GM18499 (cell line): ENCODE measurements around the gene TIMP2.
"Not testable (repeated sequence)": the region's sequence is repeated elsewhere in the genome, so short reads cannot be mapped to it uniquely, and the experiment has no call there.

Experiments used
- ATAC-seq: cut with Tn5 transposase; IDR thresholded peaks from one replicate; pipeline ENCODE4 v1.9.1; 2021; ENCODE audit warnings: moderate number of reproducible peaks; ENCODE audit not compliant: insufficient read depth, unreplicated experiment

Gene TIMP2

GRCh38 chr17:78957128-78957527, 31.9 kb upstream of the TIMP2 start:
- no peak for ATAC-seq

- ATAC-seq = no peak
Measured at GRCh38 chr17:78956254-78956653, 31.1 kb upstream of the TIMP2 start.

GRCh38 chr17:78954684-78955083, 29.5 kb upstream of the TIMP2 start:
- no peak for ATAC-seq

GRCh38 chr17:78953356-78954350, 28.5 kb upstream of the TIMP2 start:
- ATAC-seq = no peak

GRCh38 chr17:78952706-78953105, 27.5 kb upstream of the TIMP2 start:
- no peak for ATAC-seq

- ATAC-seq = no peak
Measured at GRCh38 chr17:78951967-78952551, 26.9 kb upstream of the TIMP2 start.

- no peak for ATAC-seq
Measured at GRCh38 chr17:78950870-78951269, 25.7 kb upstream of the TIMP2 start.

GRCh38 chr17:78947235-78948149, 22.3 kb upstream of the TIMP2 start:
- no peak for ATAC-seq

GRCh38 chr17:78946631-78947030, 21.4 kb upstream of the TIMP2 start:
- no peak for ATAC-seq

GRCh38 chr17:78946131-78946530, 20.9 kb upstream of the TIMP2 start:
- no peak for ATAC-seq

GRCh38 chr17:78945455-78945854, 20.3 kb upstream of the TIMP2 start:
- not testable (repeated sequence) for ATAC-seq

GRCh38 chr17:78944956-78945355, 19.8 kb upstream of the TIMP2 start:
- no peak for ATAC-seq

- no peak for ATAC-seq
Measured at GRCh38 chr17:78944026-78944425, 18.8 kb upstream of the TIMP2 start.

- no peak for ATAC-seq
Measured at GRCh38 chr17:78940708-78941107, 15.5 kb upstream of the TIMP2 start.

- no peak for ATAC-seq
Measured at GRCh38 chr17:78940258-78940657, 15.1 kb upstream of the TIMP2 start.

GRCh38 chr17:78939615-78940014, 14.4 kb upstream of the TIMP2 start:
- no peak for ATAC-seq

GRCh38 chr17:78937561-78937960, 12.4 kb upstream of the TIMP2 start:
- ATAC-seq = no peak

- ATAC-seq = no peak
Measured at GRCh38 chr17:78935419-78936323, 10.5 kb upstream of the TIMP2 start.

GRCh38 chr17:78934681-78935418, 9.7 kb upstream of the TIMP2 start:
- no peak for ATAC-seq
